NCI-H460 (cell line): ENCODE results near the gene TMEM145. TPM values are rescaled to one million over a fixed set of nuclear protein-coding genes. Genes with fewer than 3 reads are reported as not detected.

Source experiments
- DNase-seq: peaks from one replicate; pipeline ENCODE4 v3.0.0-alpha.2; 2016; ENCODE audit warnings: low read depth; ENCODE audit errors: extremely low read depth
- small RNA-seq, 2 experiments: library from RNA; depleted of rRNA; stranded (forward); fragments of <200 nt; gene quantifications; one replicate each; pipeline ENCODE3, GENCODE V24; 2014
- total RNA-seq: library from RNA; depleted of rRNA; stranded (reverse); fragments of >200 nt; shearing (Covaris generic); gene quantifications from 2 replicates; pipeline ENCODE4 v1.2.3, GENCODE V29; 2014; rRNA removed

TMEM145 gene
- total RNA-seq, 1 experiment from 2014 or later = 0.17 TPM

DNA sequence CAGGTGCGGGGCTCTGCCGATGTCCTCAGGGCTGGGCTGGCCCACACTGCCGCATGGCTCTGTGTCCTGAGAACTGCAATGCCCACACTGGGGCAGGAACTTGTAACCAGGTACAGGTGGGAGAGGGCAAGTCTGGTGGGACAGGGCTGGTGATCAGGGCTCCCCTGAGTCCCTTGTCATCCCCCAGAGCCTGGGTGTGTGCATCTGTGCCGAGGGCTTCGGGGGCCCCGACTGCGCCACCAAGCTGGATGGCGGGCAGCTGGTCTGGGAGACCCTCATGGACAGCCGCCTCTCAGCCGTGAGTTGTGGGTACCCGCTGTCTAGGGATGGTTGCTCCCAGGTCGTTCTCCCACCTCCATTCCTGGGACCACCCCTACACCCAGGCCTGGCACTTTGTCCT, 42.8 kb downstream of the TMEM145 start:
- DNase-seq = no peak

- no peak for DNase-seq
These were observed 43.6 kb downstream of the TMEM145 start for GRCh38 chr19:42356686-42357085.

GRCh38 chr19:42357290-42357689, 44.2 kb downstream of the TMEM145 start:
- no peak for DNase-seq

- no peak for DNase-seq
These were observed 47.9 kb downstream of the TMEM145 start for GRCh38 chr19:42360787-42361544.

DNA sequence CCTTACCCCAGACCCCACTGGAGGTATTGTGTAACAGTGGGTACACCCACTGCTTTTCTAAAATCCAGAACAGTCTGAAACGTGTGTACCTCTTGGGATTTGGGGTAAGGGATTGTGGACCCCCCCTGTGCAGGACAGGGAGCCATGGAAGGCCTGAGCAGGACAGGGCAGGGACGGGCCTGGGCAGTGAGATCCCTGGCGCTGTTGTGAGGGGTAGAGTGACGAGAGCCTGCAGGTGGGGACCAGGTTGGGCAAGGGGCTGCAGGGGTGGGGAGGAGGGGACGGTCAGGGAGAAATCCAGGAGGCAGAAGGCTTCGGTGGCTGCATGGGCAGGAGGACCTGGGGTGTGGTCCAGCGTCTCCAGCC, 48.4 kb downstream of the TMEM145 start:
- DNase-seq = no peak

GRCh38 chr19:42362342-42362741, 49.2 kb downstream of the TMEM145 start:
- no peak for DNase-seq

DNA sequence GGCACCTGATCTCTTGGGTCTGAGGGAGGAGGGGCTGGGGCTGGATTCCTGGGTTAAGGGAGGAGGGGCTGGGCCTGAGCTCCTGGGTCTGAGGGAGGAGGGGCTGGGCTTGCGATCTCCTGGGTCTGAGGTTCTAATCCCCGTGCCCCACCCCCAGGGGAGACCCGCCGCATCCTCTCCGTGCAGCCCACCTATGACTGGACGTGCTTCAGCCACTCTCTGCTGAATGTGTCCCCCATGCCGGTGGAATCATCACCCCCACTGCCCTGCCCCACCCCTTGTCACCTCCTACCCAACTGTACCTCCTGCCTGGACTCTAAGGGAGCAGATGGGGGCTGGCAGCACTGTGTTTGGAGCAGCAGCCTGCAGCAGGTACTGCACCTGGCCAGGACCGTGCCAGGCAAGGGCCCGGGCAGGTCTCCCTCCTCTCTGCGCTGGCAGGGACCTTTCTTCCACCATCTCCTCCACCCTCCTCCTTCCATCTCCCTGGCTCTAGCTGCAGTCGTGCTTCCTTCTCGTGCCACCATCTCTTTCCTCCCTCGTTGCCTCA, 49.9 kb downstream of the TMEM145 start:
- no peak for DNase-seq

DNA sequence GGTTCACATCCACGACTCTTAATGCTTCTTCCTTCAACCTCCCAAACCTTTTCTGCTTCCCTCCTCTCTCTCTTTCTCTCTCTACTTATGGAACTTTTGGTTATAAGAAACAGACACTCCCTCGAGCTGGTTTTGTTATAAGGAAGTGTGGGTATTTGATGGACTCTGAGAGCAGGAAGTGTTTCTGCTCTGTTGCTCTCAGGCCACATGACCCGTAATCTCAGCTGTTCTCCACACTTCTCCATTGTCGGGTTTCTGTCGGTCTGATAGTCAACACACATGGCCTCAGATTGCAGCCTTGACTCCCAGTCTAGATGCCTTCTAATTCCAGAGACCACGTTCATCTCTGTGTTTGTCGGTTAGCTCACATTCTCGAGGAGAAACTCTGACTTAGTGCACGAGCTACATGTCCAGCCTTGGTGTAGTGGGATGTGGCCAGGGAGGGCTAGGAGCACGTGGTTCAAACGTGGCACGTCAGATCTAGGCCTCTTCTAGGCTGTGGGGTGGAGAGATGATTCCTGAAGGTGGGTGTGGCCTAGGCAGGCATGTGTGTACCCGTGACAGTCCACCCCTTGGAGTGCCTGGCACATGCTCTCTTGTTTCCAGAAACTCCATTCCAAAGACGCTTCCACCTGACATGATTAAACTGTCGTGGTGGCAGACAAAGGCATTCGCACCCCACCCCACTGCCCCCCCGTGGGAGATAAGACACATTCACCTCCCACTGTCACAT, 50.7 kb downstream of the TMEM145 start:
- no peak for DNase-seq

DNA sequence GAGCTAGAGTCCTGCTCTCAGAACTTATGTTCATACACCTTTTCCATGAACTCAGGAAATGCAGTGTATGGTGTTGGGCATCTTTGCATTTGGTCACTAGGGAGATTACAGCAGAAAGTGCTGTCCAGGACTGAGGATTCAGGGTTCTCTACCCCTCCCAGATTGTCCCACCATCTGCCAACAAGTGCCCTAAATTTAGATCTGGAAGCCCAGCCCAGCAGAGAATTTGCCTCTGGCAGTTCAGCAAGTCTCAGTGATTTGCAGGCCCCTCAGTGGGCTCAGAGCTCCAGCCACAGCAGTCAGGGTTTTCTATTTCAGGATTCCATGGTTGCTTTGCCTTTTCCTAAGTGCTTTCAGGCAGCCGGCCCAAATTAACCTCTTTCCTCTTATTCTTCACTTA, 53.6 kb downstream of the TMEM145 start:
- no peak for DNase-seq

DNA sequence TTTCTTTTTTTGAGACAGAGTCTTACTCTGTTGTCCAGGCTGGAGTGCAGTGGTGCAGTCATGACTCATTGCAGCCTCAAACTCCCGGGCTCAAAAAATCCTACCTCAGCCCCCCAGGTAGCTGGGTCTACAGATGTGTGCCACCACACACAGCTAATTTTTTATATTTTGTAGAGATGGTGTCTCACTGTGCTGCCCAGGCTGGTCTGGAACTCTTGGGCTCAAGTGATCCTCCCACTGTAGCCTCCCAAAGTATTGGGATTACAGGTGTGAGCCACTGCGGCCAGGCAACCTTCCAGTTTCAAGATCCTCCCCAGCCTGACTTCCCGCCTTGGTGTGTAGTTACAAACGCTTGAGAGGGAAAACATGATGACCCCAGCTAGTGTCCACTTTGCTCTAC, 54.8 kb downstream of the TMEM145 start:
- DNase-seq = no peak

GRCh38 chr19:42368360-42368759, 55.3 kb downstream of the TMEM145 start:
- no peak for DNase-seq

- no peak for DNase-seq
These were observed 55.7 kb downstream of the TMEM145 start for GRCh38 chr19:42368765-42369164.

DNA sequence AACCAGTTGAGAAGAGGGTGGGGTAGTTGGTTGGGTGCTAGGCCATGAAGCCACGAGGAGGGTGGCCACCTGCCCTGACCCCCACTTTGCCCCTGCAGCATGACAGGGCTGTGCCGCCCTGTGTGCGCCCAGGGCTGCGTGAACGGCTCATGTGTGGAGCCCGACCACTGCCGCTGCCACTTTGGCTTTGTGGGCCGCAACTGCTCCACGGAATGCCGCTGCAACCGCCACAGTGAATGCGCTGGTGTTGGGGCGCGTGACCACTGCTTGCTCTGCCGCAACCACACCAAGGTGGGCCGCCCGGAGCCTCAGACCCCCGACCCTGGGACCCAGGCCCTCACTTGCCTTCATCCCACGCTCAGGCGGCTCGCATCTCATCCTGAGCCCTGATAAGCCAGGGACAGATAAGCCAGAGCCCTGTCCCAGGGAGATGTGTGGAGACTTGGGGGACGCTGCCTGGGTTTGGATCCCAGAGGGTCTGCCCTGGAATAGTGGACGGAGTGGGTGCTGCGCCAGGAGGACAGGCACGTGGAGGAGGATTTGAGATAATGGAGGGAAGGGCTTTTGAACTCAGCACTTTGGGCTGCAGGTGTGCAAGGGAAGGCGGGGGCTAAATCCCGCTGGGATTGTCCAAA, 56.4 kb downstream of the TMEM145 start:
- DNase-seq = no peak

- DNase-seq = no peak
These were observed 57.0 kb downstream of the TMEM145 start for GRCh38 chr19:42370068-42370520.

GRCh38 chr19:42370626-42371175, 57.6 kb downstream of the TMEM145 start:
- no peak for DNase-seq

Small RNA genes lying within 50 kb of the gene (small RNA-seq; reads per million reads assigned to genes)
- gene MIR8077 = 0 reads per million in 2 experiments

Other genes starting within 250 kb of the TMEM145 start
- gene GRIK5, start 243.1 kb upstream of the TMEM145 start, total RNA-seq = 0.07 TPM in 1 of 2 replicates, not detected in the other
- gene ZNF574, start 237.1 kb upstream of the TMEM145 start, total RNA-seq = 8.4 and 8.7 TPM in 2 replicates
- gene POU2F2, start 180.9 kb upstream of the TMEM145 start, total RNA-seq = 0.02 TPM in 1 of 2 replicates, not detected in the other
- gene DEDD2, start 95.6 kb upstream of the TMEM145 start, total RNA-seq = 12.9 and 16.5 TPM in 2 replicates
- gene ZNF526, start 93.0 kb upstream of the TMEM145 start, total RNA-seq = 3.7 and 4.4 TPM in 2 replicates
- gene GSK3A, start 70.7 kb upstream of the TMEM145 start, total RNA-seq = 19.0 and 20.2 TPM in 2 replicates
- gene ERF, start 58.2 kb upstream of the TMEM145 start, total RNA-seq = 16.1 and 17.1 TPM in 2 replicates
- gene CIC, start 44.1 kb upstream of the TMEM145 start, total RNA-seq = 7.7 and 9.1 TPM in 2 replicates
- 0.35 TPM in 1 of 2 replicates, not detected in the other for gene PRR19, start 11.2 kb upstream of the TMEM145 start, total RNA-seq
- 17.4 and 22.4 TPM in 2 replicates for gene PAFAH1B3, start 10.7 kb upstream of the TMEM145 start, total RNA-seq
- 7.4 and 7.8 TPM in 2 replicates for gene MEGF8, start 12.3 kb downstream of the TMEM145 start, total RNA-seq
- 0.69 and 1.2 TPM in 2 replicates for gene CNFN, start 77.0 kb downstream of the TMEM145 start, total RNA-seq
- gene LIPE, start 114.1 kb downstream of the TMEM145 start, total RNA-seq = 0.87 and 1.5 TPM in 2 replicates
- not detected in 2 replicates for gene CXCL17, start 129.6 kb downstream of the TMEM145 start, total RNA-seq
- 0.06 and 0.12 TPM in 2 replicates for gene CEACAM1, start 215.2 kb downstream of the TMEM145 start, total RNA-seq